Measurements from ENCODE around the gene NR5A2.

- no peak for TF ChIP-seq CTCF (conservative IDR thresholded peaks at IDR 0.05)
- no peak for TF ChIP-seq EZH2 (IDR thresholded peaks at IDR 0.05; ENCODE audit: low read depth)
These were observed 135.4 kb downstream of the NR5A2 start for GRCh38 chr1:200162877-200163276.

Data from PC-9 (cell line).